RWPE1 (cell line): ENCODE data around the gene TMEM263.

ENCODE experiments used
- CTCF ChIA-PET: fragments of 350-600 bp; sonication (Branson Sonifier 250); formaldehyde crosslinking; extraction: SDS; loops from one replicate; lab custom pipeline; 2021; lab: Yijun Ruan, JAX
- POLR2A ChIA-PET: fragments of 400-600 bp; formaldehyde crosslinking; extraction: SDS; loops from one replicate; lab custom pipeline; 2020; ENCODE audit warnings: antibody characterized with exemption; ENCODE audit not compliant: low non-redundant PET; lab: Yijun Ruan, JAX
- DNase-seq: peaks from one replicate; pipeline ENCODE4 v3.0.0; 2012; ENCODE audit warnings: low spot score
- H3K27ac ChIP-seq: fragments of 450-650 bp; 2 replicates; pipeline ENCODE4 v1.5.1; 2017
- CTCF ChIP-seq: fragments of 450-650 bp; conservative IDR thresholded peaks from 2 replicates; pipeline ENCODE4 v1.5.1; 2017; ENCODE audit warnings: low read depth, mild to moderate bottlenecking

TMEM263 gene

GRCh38 chr12:107007411-107007810 is 51.7 kb downstream of the TMEM263 start:
- no peak overlapping the region for H3K27ac ChIP-seq
- CTCF ChIA-PET = interaction anchor here (0.6 kb wide), 1 partner anchor 35 kb away, joined by 5 read pairs; no protein-coding TSS in a partner anchor
- no peak for DNase-seq
- POLR2A ChIA-PET = no interaction called here
- no peak for TF ChIP-seq CTCF

GRCh38 chr12:107011519-107011918 is 55.8 kb downstream of the TMEM263 start:
- ChIA-PET CTCF (no interaction called here), POLR2A (no interaction called here)
- DNase-seq = no peak
- no peak for TF ChIP-seq CTCF
- H3K27ac ChIP-seq = no peak overlapping the region

- CTCF ChIA-PET = interaction anchor here (1.3 kb wide), 1 partner anchor 92 kb away, joined by 9 read pairs; no protein-coding TSS in a partner anchor
- no peak for DNase-seq
- H3K27ac ChIP-seq = no peak overlapping the region
- TF ChIP-seq CTCF = no peak
- POLR2A ChIA-PET = no interaction called here
Measured at GRCh38 chr12:107012736-107013425, 57.2 kb downstream of the TMEM263 start.

GRCh38 chr12:107014055-107014454 is 58.3 kb downstream of the TMEM263 start:
- DNase-seq = peak; percentile 80
- TF ChIP-seq CTCF = no peak
- CTCF ChIA-PET = interaction anchor here (0.6 to 1.5 kb wide), 8 partner anchors 13 to 1225 kb away, joined by 3 to 9 read pairs (median 4); no protein-coding TSS in a partner anchor
- POLR2A ChIA-PET = no interaction called here
- H3K27ac ChIP-seq = no peak overlapping the region

- no peak for DNase-seq
- ChIA-PET POLR2A (no interaction called here), CTCF (no interaction called here)
- TF ChIP-seq CTCF = no peak
- H3K27ac ChIP-seq = no peak overlapping the region
Measured at GRCh38 chr12:107017042-107017441, 61.3 kb downstream of the TMEM263 start.

- DNase-seq = no peak
- ChIA-PET POLR2A (no interaction called here), CTCF (interaction anchor here (0.6 kb wide), 1 partner anchor 368 kb away, joined by 4 read pairs; no protein-coding TSS in a partner anchor)
- TF ChIP-seq CTCF = no peak
- no peak overlapping the region for H3K27ac ChIP-seq
Measured at GRCh38 chr12:107019546-107019945, 63.8 kb downstream of the TMEM263 start.
